Measurements from ENCODE around the gene IZUMO3.

- no peak for TF ChIP-seq TAF1 (IDR thresholded peaks at IDR 0.05; ENCODE audit: borderline replicate concordance, low read depth, low read length)
- no peak for TF ChIP-seq POLR2A (IDR thresholded peaks at IDR 0.05; ENCODE audit: low read depth, low read length)
These were observed 412 bp downstream of the IZUMO3 start for GRCh38 chr9:24545285-24545684.

All from GM12892 (cell line).